GM19467 (cell line): ENCODE data around the gene SMOC1.

Source experiments
- ATAC-seq: cut with Tn5 transposase; IDR thresholded peaks from one replicate; pipeline ENCODE4 v1.9.1; 2021; ENCODE audit warnings: mild to moderate bottlenecking, moderate library complexity; ENCODE audit not compliant: unreplicated experiment

The SMOC1 gene

DNA sequence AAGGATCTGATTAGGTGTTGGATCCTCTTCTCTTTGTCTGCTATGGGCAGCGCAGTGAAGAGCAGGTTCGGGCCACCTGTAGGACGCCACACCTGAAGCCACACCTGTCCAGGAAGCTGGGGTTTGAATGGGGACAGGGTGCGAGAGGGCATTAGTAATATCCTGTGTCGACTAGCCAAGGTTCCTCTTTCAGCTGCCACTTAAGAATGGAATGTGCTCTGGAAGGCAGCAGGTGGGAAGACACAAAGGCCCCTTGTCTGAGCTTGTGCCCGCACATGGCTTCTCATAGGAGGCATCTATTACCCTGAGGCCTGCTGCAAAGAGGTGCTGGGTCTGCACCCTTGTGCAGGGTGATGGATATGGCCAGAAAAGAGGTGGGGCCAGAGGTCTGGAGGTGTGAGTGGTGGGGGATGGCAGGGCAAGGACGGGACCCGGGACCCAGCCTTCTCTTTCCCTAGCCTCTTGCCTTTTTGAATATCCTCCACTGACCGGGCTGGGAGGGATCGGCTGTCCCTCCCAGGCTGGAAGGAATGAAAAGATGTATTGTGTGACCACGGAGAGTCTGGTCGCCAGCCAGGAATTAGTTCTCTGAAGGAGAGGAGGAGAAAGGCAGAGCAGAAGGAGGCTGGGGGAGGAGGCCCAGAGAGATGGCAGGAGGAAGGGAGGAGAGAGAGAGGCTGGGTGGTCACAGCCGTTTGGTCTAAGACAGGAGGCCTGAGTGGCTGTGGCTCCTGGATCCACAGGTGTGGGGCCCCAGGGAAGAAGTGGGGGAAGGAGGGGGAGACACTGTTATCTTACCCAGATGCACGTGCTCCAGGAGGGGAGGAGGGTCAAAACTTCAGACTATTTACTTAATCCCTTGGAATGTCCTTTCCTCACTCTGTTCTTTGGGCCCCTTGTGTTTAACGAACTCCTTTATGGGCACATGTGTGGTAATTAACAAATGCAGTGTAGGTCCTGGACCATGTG is 101.5 kb downstream of the SMOC1 start:
- ATAC-seq: no peak

DNA sequence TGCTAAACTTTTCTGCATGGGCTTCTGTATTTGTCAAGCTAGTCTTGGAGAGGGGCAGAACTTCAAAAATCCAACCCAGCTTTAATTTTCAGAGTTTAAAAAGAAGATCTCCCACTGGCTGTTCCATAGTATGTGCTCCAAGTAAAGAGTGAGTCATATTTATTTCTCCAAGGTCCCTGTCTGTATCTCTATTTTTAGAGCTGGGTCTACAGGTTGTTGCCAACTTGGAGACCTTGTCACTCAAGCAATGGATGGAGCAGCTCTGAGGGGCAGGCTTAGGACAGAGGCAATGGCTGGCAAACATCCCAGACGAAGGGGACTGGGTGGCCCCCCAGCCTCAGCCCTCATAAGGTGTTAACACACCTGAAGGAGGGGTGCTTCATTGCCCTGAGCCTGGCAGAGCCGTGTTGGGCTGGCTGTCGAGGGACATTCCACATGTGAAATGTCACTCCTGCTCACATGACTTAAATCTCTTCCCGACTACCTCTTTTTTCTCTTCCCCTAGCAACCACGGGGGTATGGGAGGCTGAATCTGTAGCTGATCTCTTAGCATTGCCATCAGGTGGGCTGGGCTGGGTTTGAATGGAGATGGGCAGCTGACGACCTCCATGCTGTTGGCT is 103.1 kb downstream of the SMOC1 start:
- no peak for ATAC-seq

DNA sequence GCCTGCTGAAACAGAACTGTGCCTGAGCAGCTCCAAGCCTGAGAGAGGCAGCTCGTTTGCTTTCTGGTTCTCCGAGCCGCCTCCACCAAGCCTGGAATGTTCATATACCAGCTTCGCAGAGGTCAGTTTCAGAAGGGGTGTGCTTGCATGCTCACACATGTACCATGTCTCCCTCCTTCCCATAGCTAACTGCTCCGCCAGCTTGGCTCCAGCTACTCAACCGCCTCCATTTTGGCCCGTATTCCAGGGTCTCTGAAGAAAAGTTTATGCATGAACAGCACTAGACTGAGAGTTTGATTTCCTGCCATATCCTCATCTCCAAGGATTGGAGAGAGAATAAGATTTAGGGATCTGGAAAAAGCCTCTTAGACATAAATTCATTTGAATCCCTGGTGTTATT is 103.7 kb downstream of the SMOC1 start:
- ATAC-seq: no peak

DNA sequence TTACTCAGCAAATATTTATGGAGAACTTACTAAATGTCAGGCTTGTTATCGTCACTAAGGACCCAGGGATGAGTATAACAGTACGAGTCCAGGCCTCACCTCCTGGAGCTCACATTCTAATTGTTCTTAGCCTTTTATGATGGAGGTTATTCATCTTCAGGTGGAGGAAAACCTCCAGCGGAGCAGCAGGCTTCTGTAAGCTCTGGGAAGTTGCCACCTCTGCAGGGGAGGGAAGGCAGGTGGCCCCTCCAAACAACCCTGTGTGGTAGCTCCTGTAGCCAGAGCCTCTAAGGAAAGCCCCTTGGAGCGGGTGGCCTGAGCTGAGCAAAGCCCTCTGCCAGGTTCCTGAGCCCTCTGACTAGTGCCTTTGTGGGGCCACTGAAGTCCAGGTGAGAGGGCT is 104.1 kb downstream of the SMOC1 start:
- no peak for ATAC-seq

DNA sequence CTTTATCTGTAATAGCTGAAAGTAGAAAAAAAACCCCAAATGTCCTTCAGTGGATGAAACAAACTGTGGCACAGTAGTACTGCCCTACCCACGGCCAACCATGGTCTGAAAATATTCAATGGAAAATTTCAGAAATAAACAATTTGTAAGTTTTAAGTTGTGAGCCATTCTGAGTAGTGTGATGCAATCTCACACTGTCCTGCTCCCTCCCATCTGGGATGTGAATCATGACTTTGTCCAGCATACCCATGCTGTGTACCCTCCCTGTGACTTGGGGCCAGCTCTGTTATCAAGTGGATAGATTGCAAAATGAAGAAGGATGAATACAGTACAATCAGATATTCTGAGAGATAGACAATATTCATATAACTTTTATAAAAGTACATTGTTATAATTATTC is 106.2 kb downstream of the SMOC1 start:
- ATAC-seq: no peak

DNA sequence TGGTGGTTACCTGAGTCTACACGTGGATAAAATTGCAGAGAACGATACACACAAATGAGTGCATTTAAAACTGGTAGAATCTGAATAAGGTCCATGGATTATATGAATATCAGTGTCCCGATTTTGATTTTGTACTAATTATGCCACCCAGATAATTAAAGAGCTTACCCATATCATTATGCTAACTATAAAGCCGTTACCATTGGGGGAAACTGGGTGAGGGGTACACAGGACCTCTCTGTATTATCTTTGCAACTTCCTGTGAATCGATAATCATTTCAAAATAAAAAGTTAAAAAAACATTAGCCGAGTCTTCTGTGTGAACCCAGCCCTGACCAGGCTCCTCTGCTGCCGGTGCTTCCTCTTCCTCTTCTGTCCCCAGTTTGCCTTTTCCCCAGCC is 107.1 kb downstream of the SMOC1 start:
- no peak for ATAC-seq

DNA sequence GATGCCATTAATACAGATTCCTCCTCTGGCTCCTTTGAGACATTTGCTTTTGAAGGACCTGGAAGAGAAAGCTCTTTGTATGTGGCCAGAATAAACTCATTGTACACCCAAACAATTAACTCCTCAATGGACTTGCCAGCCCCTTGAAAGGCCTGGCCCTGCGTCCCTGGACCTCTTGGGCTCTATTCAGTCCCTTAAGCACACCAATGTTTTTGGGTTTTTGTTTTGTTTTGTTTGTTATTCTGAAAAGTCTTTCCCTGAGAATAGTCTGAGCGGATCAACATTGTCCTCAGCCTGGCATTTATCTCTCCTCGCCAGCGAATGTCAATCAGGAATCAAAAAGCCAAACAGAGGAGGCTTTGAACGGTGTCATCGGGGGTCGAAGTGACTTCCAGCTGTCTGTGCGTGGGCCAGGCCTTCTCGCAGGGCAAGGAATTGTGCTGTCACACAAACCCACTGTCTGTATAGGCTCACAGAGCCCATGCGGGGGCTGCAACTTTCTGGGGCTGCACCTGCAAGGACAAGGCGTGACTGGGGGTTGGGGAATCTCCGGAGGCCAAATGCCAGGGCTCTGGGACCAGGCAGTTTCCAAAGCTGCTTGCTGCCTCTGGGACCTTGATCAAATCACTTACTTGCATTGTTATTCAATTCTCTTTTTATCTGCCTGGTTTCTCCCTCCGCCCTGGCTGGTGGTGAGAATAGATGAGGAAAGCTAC is 108.3 kb downstream of the SMOC1 start:
- no peak for ATAC-seq

DNA sequence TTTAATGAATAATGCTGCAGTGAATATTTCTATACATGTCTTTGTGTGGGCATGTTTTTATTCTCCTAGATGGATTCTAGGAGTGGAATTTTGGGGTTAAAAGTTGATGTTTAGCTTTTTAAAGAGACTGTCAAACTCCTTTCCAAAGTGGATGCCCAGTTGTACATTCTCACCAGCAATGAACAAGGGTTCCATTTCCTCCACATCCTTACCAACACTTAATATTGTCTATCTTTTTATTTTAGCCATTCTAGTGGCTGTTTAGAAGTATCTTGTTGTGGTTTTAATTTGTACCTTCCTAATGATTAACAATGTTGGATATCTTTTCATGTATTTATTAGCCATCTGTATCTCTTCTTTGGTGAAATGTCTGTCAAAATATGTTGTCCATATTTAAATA is 109.8 kb downstream of the SMOC1 start:
- ATAC-seq: no peak

DNA sequence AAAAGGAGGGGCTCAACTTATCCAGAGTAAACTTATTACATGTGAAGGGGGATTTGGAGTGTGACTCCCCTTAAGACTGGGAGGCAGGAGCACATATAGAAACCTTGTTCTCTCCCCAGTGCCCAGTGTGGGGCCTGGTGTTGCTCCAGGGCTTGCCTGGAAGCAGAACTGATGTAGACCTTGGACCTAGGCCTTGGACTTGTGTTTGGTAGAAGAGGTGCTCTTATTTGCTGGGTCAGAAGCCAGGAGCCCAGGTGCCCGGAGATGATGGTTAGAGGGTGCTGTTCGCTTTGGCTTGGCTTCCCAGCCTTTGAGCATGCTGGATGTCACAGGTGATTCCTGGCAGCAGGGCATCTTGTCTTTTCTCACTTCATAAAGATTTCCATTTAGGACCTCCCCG is 110.4 kb downstream of the SMOC1 start:
- ATAC-seq: no peak

DNA sequence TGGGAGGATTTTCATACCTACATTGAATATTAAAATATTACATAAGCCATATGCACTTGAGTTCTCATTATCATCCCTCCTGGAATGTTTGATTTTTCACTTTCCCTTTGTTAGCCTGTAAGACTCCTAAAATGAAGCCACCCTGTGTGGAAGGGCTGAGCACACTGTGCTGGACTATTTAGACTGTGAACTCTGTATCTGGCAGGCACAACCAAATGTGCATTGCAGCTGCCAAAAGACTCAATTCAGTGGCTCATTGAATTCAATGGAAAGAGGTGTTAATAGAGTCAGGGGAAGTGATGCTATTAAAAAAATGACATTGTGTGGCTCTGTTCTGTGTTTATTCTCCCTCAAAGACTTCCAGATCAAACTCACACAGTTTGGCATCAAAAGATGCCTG is 111.1 kb downstream of the SMOC1 start:
- ATAC-seq: no peak

DNA sequence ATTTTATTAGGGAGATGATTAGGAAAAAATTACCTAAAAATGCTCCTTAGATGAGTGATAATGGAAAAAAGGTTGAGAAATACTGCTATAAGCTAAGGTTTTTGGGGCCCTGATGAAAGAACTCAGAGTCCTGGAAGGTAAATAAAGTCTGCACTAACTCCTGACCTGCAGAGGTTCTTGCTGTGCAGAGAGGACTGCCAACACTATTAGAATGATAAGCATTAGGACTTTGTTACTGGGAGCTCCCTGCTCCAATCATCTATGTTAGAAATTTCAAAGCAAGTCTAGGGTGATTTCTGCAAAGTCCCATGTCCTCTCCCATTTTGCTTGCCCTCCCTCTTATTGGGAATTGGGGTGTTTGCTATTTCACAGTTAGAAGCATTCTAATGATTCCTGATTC is 112.2 kb downstream of the SMOC1 start:
- ATAC-seq: no peak

DNA sequence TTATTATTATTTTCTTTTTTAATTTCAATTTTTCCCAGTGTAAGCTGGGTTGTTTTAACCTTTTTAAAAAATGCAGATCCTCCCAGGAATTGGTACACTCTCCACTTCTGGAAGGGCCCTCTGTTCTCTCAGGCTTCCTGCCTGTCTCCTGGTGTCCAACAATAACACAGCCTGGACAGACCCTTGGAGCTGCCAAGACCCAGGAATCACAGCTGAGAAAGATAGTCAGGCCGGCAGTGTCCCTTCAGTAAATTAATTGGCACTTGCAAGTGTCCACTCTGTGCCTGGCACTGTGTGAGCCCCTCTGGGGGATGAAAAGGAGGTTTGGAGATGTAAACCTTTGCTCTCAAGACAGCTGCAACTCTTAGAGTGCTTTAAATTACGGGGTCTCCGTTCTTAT is 113.3 kb downstream of the SMOC1 start:
- no peak for ATAC-seq

DNA sequence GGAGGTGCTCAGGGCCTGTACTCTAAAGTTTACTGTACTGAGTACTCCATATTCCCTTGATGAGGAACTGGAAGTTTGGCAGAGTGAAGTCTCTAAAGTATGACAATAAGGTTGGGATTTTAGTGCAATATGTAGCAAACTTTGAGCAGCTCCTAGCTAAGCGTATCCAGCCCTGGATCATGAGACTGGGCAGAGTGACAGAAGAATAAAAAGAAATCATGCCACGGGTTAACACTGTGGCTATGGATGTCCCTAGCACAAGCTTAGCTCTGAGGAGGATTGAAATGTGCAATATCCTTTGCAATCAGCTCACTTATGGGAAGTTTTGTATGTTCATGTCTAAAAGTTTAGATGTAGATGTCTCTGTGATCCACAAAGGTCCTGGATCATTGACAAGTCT is 114.1 kb downstream of the SMOC1 start:
- ATAC-seq: no peak

DNA sequence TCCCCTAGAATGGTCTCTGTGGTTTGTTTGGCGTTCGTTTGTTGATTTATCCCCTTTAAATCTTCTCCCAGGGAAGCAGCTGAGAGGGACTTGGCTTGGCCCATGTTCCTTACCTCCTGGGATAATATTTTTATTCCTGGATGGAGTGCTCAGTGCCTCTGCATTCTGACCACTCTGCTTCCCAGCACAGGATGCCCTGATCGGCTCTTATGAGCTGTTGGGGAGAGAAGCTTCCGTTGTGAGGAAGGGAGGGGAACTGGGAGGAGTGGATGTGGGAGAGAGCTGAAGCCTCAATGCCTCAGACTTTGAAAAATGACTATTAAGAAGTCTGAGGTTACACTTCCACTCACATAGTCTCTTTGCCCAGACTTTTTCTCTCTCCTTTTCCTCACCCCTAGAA is 114.8 kb downstream of the SMOC1 start:
- ATAC-seq: no peak

DNA sequence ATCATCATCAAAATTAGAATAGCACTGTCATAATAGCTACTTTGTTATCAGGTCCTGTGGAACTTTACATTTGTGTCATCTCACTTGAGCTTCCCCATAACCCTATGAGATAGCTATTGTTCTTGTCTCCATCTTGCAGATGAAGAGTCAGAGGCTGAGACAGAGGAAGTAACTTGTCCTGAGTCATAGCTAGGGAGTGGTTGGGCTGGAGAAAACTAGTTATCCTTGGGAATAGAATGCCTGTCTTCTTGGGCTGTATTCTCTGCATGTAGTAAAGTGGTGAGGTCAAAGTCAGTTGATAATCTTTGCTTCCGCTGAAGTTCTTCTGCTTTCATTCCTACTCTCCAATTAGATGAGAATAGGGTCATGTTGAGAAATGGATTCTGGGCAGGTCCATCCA is 117.0 kb downstream of the SMOC1 start:
- no peak for ATAC-seq

DNA sequence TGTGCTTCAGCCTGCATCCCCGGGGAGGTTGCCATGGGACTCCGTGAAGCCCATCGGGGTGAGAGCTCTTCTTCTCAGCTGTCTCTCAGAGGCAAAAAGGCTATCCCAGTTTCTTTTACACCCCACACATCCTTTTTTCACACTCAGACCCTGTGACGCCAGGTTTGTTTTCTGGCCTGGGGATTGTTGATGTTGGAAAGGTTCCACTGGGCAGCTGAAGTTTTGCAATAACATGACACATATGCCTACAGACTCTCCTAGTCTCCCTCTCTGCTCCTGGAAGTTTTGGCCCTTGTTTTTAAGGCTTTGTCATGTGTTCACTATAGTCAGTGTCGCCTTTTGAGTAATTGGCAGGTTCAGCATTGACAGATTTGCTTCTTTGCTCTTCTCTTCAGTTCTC is 118.6 kb downstream of the SMOC1 start:
- ATAC-seq: no peak

DNA sequence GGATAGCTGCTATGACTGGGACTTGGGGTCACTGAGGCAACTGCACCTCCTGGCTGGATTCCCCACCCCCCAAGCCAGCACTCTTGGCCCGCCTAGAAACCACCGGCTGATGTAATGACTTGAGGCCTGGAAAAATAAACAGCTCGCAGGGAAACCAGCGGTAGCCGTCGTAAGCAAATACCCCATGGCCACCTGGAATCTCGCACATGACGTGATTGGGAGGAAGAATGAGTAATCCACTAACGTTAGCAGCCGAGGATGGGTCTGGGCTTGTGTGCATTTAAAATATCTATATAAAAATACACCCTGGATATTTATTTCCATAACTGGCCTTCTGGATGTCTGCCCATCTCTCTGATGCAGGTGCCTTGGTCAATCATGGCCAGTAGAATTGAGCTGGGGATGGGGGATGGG is 120.1 kb downstream of the SMOC1 start:
- ATAC-seq: no peak

DNA sequence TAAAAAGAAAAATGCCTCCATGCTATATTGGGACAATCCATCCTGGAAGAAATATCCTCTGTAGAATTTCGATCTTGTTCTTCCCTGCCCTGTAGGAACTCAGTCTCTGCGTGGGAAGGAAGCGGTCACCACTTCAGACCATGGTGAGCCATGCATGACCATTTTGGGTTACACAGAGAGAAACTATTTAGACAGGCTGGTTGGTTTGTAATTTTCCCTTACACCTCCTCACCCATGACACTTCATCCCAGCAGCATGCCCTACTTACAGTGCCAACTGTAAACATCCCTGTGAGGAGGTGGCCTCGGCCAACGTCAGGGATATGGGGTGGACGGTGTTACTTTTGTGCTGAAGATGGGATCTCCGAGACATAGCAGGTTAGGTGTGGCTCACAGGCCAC is 121.4 kb downstream of the SMOC1 start:
- no peak for ATAC-seq

DNA sequence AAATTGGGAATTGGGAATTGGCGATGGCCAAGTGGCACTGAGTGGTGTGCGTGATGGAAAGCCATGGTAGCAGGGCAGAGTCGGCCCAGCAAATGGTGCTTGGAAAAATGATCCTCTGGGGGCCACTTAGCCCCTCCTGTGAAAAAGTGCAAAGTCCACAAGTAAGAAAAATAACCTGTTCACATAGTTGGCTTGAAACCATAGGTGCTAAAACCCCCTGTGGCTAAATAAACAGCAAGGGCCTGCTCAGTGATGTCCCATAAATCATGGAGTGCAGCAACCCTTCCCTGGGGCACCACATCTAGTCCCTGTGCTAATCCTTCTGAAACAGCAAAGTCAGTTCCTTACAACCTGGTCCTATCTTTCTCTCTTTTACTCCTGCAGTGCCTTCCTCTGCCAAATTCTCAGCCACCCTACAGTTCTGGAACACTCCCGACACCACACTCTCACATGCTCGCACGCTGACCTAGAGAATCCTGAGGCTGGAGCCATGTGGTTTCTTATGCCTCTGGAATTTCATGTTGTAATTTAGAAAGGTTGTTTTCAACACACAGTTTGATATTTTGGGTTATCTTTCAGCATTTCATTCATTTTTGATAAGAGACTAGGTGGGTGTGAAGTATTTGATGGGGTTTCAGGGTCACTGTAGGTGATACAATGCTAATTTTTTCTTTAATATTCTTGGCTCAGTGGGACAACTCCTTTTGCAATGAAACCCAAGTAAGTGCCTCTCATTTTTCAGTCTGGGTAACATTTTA is 123.6 kb downstream of the SMOC1 start:
- no peak for ATAC-seq

DNA sequence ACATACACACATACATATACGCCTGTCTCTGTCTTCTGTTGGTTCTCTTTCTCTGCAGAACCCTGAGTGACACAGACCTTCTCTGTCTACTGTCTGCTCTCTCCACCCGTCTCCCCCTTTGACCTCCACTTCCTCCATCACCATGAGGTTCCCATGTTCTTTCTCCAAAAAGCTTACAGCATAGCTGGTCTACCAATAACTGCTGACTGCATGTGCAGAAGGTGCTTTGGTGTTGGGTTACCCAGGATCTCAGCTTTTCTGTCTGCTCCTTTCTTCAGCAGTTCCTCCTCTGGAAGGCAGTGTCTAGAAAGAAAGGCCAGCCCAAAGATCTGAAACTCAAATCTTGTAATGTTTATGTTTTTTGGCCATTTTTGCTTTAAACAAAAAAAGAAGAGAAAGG is 125.6 kb downstream of the SMOC1 start:
- no peak for ATAC-seq

DNA sequence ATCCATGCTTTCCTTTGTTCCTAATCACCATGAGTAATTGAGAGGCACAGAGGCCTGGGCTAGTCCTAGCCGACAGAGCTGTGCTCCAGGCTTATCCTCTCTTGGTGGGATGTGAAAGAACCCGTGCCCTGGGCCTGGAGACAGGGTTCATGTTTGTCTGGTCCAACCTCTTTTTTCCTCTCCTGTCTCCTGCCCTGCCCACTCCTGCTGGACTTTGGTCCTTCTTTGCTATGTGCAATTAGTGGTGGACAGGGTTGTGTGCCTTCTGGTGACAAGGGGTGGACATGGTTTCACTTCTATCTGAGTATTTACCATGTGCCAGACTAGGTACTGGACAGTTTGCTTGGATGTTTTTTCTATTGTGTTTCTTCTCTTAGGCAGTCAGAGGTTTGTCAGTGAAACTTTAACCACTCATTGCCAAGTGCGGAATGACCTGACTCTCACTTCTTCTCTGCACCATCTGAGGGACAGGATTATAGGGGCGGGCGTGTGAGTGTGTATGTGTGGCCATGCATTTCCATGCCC is 126.1 kb downstream of the SMOC1 start:
- no peak for ATAC-seq
